Right renal pelvis (tissue), 4 donors: Measurements from ENCODE around the gene RBBP8NL. TPM values are rescaled to one million over a fixed set of nuclear protein-coding genes. Genes with fewer than 3 reads are reported as not detected.

ENCODE experiments used
- DNase-seq, 4 donors: peaks; one replicate each; pipeline ENCODE4 v3.0.0-alpha.2; 2013; ENCODE audit warnings: low read depth in 4 of 4, low spot score in 3 of 4, missing footprints in 1 of 4
- polyA plus RNA-seq, 4 donors: library from polyadenylated mRNA; unstranded; fragments of 120-200 nt; gene quantifications; one replicate each; pipeline ENCODE4 v1.2.1, GENCODE V29; 2013; ENCODE audit not compliant: insufficient read length in 4 of 4

RBBP8NL gene
- polyA plus RNA-seq, 4 donors: 1.4 to 2.3 (median 1.7) TPM

- DNase-seq: no peak
Observed at GRCh38 chr20:62425281-62426058, 1.9 kb downstream of the RBBP8NL start.

DNA sequence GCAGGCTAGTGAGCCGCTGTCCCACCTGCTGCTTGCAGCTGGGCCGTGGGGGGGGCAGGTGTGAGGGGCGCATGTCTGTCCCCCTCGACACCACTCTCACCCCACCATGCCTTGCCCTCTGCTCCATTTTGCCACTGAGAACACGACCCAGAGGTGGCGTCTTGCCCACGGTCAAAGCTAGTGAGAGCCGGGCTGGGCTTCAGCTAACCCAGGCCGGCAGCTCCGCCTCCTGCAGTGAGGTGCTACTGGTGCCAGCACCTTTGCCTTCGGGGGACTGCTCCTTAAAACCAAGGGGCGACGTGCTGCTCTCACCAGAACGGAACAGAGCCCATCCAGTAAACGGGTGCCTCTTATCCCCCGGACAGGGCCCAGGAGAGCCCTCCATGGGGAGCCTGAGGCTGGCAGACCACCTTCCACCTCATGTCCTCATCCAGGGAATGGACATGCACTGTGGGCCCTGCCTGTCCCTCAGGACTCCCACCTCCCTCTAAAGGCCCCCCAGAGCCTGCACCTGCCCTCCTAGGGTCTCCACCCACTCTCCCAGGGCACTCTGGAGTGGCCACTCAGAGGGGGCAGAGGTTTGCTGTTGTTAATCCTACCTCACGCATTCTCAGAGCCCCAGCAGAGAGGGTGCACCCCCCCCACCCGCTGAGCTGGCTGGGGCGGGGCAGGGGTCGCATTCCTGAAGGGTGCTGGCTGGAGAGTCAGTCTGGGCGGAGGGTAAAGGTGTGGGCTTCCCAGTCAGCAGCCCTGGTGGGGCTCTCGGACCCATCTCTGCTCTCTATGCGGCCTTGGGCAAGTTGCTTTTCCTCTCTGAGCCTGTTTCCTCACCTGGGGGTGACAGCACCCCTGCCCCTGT is 2.9 kb downstream of the RBBP8NL start:
- no peak for DNase-seq

DNA sequence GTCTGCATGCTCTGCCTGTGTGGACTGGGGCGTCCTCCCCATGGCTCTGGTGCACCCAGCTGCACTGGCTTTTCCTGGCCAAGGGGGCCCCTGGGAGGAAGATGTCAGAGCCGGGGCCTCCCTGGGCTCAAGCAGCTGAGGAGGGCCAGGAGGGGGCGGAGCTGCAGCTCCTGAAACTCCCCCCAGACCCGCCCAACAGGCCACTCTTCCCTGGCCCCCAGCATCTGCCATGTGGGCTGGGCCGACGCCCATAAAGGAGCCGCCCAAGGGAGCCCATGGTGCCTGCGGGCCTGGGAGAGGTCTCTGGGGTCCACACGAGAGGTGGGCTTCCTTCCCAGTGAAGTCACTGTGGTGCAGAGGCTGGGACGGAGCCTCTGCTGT is 4.0 kb downstream of the RBBP8NL start:
- no peak for DNase-seq

- DNase-seq: no peak
Observed at GRCh38 chr20:62422636-62423325, 4.6 kb downstream of the RBBP8NL start.

DNA sequence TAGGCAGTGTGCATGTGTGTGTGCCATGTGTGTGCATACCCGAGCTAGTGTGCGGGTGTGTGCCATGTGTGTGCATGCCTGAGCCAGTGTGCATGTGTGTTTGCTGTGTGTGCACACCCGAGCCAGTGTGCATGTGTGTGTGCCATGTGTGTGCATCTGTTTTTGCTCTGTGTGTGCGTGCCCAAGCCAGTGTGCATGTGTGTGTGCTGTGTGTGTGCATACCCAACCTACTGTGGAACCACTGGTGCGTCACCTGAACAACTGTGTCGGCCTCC is 5.7 kb downstream of the RBBP8NL start:
- no peak for DNase-seq

DNA sequence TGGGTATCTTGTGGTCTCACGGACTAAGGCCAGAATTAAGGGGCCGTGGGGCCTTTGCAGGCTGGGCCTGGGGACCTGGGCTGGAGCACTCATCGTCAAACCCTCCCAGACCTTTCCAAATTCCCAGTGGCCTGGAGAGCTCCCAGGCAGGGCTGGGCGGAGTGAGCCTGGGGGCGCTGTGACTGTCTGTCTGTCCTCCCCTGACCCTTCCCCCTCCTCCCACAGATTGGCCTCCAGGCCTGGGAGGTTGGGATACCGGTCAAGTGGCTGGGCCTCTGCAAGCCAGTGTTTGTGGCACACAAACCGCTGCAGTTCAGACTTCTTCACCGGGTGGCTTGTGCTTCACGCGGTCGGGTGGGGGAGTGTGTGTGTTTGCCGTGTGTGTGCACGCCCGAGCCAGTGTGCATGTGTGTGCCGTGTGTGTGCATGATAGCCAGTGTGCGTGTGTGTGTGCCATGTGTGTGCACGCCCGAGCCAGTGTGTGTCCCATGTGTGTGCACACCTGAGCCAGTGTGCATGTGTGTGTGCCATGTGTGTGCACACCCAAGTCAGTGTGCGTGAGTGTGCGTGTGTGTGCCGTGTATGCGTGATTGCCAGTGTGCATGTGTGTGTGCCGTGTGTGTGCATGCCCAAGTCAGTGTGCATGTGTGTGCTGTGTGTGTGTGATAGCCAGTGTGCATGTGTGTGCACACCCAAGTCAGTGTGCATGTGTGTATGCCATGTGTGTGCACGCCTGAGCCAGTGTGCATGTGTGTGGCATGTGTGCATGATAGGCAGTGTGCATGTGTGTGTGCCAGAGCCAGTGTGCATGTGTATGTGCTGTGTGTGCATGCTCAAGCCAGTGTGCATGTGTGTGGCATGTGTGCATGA is 6.3 kb downstream of the RBBP8NL start:
- DNase-seq: no peak

DNA sequence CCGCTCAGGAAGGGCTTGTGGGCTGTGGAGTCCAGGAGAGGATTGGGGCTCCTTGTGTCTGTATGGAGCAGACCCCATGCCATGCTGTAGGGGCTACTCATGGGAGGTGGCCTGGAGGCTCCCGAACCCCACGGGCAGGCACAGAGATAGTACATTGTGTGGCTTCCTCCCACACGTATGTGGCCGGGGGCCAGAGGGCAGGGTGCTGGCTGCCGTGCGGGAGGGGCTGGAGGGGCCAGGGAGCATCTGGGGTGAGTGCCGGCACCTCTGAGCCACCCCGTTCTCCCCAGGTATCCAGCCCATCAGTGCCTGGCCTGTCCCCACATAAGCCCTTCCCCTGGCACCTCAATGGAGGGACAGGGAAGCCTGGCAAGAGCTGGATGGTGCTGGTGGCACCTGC is 7.6 kb downstream of the RBBP8NL start:
- DNase-seq: no peak

DNA sequence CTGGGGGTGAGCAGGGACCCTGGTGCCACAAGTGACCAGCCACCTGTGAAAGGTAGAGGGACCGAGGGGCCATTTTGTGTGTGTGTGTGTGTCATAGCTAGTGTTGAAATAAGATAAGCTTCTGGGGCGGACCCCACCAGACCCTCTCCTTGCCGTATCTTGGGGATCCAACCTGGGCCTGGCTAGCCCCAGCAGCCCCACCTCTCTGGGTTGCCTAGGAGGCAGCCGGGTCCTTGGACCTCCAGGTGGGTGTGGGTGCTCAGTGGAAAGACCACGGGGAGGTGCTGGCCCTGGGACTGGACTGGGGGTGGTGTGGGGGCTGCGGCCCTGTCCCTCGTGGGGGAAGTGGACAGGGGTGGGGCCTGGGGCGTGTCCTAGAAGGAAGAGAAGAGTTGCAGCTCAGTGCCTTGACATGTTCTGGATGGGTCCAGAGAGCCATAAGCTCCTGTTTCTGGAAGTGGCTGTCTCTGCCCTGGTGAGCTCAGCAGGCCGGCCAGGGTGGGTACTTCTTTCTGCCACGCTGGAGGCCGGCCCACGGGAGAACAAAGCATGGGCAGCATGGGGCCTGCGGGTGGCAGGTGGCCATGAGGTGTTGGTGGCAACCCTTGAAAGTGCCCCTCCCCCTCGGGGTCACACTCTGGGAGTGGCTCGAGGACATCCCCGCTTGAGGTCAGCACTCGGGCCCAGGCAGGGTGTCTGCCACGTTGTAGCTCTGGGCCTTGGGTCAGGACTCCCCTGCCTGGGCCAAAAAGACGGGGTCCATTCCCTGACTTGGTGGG is 8.4 kb downstream of the RBBP8NL start:
- DNase-seq: no peak

- DNase-seq: no peak
Observed at GRCh38 chr20:62417981-62418708, 9.2 kb downstream of the RBBP8NL start.

GRCh38 chr20:62416651-62417637 is 10.4 kb downstream of the RBBP8NL start:
- DNase-seq: no peak

DNA sequence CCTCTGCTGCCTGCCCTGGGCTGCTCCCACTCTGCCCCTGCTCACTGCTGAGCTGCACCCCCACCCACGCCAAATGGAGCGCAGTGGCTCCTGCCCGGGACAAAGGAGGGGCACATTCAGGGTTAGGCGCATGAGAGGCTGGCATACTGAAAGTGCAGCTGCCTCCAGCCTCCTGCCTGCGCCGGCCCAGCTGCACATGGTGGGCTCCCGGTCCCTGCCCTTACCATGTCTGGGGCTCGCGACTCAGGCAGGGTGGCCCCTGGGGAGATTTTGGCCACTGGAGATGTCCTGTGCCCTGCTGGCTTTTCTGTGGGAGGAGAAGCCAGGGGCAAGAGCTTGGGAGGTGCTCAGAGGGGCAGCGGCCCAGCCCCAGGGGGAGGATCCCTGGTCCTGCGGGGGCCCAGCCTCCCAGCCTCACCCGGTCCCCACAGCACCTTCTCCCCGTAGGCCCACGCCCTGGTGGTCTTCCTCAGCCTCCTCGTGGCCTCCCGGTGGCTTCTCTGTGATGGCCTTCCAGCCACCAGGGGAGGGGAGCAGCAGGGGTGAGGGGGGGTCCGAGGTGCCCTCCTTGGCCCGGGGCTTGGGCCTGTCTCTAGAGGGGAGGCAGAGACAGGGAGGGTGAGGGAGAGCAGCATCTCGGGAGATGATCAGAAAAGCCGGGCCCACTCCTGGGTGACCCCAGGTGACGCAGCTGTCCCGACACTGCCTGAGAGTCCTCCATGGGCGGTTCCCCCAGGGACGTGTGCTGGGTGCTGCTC is 11.8 kb downstream of the RBBP8NL start:
- no peak for DNase-seq

GRCh38 chr20:62413896-62414481 is 13.3 kb downstream of the RBBP8NL start:
- DNase-seq: no peak

GRCh38 chr20:62413025-62413570 is 14.2 kb downstream of the RBBP8NL start:
- no peak for DNase-seq

GRCh38 chr20:62412194-62413024 is 14.9 kb downstream of the RBBP8NL start:
- no peak for DNase-seq

GRCh38 chr20:62411479-62412193 is 15.7 kb downstream of the RBBP8NL start:
- no peak for DNase-seq
